ENCODE data around the gene NR2C2. TPM values are rescaled to one million over a fixed set of nuclear protein-coding genes. Genes with fewer than 3 reads are reported as not detected.

The NR2C2 gene
- total and polyA plus RNA-seq, 9 of the 15 experiments (the other 6 are each of a cell fraction or from before 2014, with no cell fraction given), result 6.1 to 33.0 (median 14.6) TPM

DNA sequence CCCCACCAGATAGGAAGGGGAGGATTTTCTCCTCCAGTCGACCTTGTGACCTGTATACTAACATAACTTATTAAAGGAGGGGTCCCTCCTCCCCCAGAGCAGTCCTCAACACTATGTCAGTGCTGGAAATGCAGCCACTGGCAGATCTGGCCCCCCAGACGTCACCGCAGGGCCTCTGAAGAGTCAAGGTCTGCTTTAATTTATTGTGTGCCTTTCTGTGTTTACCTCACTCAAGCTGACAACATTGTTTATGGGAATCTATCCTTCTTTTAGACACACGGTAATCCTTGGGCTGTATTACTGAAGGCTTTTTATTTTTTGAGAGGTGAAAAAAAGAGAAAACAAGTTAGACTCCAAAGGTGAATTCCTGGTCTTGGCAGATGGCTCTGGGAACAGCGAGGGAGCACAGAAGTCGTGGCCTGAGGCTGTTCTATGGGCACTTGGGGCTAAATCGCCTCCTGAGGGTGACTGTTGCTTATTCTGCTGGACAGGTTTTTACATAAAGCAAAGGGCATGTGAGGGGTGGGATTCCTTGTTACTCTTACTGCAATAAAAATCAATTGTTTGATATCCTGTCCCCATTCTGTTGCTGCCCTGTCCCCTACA, 13.5 kb upstream of the NR2C2 start:
- intact Hi-C loops (cut with micrococcal nuclease) (no loop called here), in situ Hi-C loops (cut with MboI) (no loop called here)
- WGBS (ENCODE audit: insufficient coverage, low coverage, missing lambda C conversion rate), result 17% methylated on average over 7 of the region's 7 CpGs
- ChIA-PET CTCF (ENCODE audit: low intra/inter-chr PET ratio) (no interaction called here), POLR2A (interaction anchor here (1.1 to 2.0 kb wide), 4 partner anchors 10 to 13 kb away, joined by 3 to 9 read pairs (median 4); partner anchors contain the start of gene NR2C2)
- Histone ChIP-seq H2AFZ (ENCODE audit: low read depth, low read length) (peak overlapping the region; percentile 14; the same call in 1 of the 2 replicates), H3K9me3 (replicated peaks; ENCODE audit: control insufficient read depth, insufficient read depth, low read depth, low read length) (no peaks in the 10 kb centered on the region), H3K4me1 (replicated peaks in 1 of 2; ENCODE audit: control insufficient read depth in 2 of 2, insufficient read depth in 2 of 2, low read length in 2 of 2) (peaks cover 0 to 2% of the 10 kb centered on the region in 2 experiments; a peak in 1 of 5 replicates), H3K27ac (ENCODE audit: extremely low read depth, low read depth, low read length) (no peak overlapping the region), H3K27me3 (ENCODE audit: control insufficient read depth in 2 of 2, insufficient read depth in 2 of 2, low read length in 2 of 2) (peaks cover 0 to 5% of the 10 kb centered on the region in 2 experiments; a peak in 1 of 5 replicates), H3K4me3 (no peak overlapping the region), H3K36me3 (ENCODE audit: control insufficient read depth, insufficient read depth, low read length) (no peaks in the 10 kb centered on the region), H3K79me2 (ENCODE audit: control insufficient read depth, insufficient read depth, low read length) (no peaks in the 10 kb centered on the region), H3K9ac (ENCODE audit: insufficient read depth in 1 of 2, low read depth in 2 of 2, low read length in 2 of 2) (no peak overlapping the region), H3K4me2 (ENCODE audit: insufficient read depth, low read length) (no peak overlapping the region), H4K20me1 (replicated peaks; ENCODE audit: control insufficient read depth, insufficient read depth, low read length) (no peaks in the 10 kb centered on the region), H3K9me1 (ENCODE audit: control insufficient read depth, insufficient read depth, low read length) (no peaks in the 10 kb centered on the region)
- no peak for DNase-seq (ENCODE audit: extremely low read depth in 1 of 4, low spot score in 3 of 4)
- ATAC-seq, result no peak
- no peak for FAIRE-seq
- BruUV-seq (replicated peaks), result no TSS peak
- TF ChIP-seq NFE2 (IDR thresholded peaks at IDR 0.05; ENCODE audit: low read depth) (no peak), SETDB1 (IDR thresholded peaks at IDR 0.05; ENCODE audit: low read length) (no peak), MEIS2 (IDR thresholded peaks at IDR 0.05; ENCODE audit: partially characterized antibody) (peak; percentile 32)
- TF ChIP-seq, protein P1, sequence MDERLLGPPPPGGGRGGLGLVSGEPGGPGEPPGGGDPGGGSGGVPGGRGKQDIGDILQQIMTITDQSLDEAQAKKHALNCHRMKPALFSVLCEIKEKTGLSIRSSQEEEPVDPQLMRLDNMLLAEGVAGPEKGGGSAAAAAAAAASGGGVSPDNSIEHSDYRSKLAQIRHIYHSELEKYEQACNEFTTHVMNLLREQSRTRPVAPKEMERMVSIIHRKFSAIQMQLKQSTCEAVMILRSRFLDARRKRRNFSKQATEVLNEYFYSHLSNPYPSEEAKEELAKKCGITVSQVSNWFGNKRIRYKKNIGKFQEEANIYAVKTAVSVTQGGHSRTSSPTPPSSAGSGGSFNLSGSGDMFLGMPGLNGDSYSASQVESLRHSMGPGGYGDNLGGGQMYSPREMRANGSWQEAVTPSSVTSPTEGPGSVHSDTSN (CRISPR knock-in tag; IDR thresholded peaks at IDR 0.05; ENCODE audit: low read depth), result no peak
- TF ChIP-seq, protein P1 (tag; conservative IDR thresholded peaks at IDR 0.05; ENCODE audit: low read depth), result peak; percentile 57
